Islet precursor cell (in vitro differentiated cells): ENCODE measurements around the gene SLC9A5.

Experiments used
- DNase-seq: peaks from one replicate; pipeline ENCODE4 v3.0.0-alpha.2; 2018

The SLC9A5 gene, protein sequence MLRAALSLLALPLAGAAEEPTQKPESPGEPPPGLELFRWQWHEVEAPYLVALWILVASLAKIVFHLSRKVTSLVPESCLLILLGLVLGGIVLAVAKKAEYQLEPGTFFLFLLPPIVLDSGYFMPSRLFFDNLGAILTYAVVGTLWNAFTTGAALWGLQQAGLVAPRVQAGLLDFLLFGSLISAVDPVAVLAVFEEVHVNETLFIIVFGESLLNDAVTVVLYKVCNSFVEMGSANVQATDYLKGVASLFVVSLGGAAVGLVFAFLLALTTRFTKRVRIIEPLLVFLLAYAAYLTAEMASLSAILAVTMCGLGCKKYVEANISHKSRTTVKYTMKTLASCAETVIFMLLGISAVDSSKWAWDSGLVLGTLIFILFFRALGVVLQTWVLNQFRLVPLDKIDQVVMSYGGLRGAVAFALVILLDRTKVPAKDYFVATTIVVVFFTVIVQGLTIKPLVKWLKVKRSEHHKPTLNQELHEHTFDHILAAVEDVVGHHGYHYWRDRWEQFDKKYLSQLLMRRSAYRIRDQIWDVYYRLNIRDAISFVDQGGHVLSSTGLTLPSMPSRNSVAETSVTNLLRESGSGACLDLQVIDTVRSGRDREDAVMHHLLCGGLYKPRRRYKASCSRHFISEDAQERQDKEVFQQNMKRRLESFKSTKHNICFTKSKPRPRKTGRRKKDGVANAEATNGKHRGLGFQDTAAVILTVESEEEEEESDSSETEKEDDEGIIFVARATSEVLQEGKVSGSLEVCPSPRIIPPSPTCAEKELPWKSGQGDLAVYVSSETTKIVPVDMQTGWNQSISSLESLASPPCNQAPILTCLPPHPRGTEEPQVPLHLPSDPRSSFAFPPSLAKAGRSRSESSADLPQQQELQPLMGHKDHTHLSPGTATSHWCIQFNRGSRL

DNA sequence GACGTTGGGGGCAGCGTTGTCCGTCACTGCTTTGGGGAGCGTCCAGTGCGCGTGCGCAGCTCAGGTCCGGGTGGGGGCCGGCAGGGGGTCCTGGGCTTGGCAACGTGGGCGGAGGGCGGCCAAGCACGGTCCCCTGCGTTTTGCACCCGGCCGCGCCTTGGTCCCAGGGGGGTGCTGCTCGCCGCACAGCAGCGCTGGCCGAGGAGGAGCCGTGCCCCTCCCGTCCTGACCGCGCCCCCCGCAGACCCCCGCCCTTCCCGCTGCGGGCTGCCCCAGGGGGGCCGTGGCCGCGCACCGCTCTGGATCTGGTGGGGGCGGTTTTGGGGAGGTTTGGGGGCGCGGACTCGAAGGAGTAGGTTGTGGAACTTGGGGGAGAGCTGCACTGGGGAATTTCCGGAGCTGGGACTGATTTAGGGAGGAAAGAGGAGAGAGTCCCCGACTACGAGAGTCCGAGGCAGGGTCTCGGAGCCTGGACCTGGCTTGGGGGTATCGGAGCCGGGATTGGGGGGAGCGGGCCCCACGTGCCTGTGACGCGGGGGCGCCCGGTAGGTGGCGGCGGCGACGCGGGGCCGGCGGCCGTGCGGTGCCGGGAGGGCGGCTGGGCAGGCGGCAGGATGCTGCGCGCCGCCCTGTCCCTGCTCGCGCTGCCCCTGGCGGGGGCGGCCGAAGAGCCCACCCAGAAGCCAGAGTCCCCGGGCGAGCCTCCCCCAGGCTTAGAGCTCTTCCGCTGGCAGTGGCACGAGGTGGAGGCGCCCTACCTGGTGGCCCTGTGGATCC lies at the start of gene SLC9A5:
Gene SLC9A5 (plus strand): TSS at position 579 of the 777 bp plus-strand sequence. CDS start 36 bp downstream, at position 615.
- DNase-seq = no peak

DNA sequence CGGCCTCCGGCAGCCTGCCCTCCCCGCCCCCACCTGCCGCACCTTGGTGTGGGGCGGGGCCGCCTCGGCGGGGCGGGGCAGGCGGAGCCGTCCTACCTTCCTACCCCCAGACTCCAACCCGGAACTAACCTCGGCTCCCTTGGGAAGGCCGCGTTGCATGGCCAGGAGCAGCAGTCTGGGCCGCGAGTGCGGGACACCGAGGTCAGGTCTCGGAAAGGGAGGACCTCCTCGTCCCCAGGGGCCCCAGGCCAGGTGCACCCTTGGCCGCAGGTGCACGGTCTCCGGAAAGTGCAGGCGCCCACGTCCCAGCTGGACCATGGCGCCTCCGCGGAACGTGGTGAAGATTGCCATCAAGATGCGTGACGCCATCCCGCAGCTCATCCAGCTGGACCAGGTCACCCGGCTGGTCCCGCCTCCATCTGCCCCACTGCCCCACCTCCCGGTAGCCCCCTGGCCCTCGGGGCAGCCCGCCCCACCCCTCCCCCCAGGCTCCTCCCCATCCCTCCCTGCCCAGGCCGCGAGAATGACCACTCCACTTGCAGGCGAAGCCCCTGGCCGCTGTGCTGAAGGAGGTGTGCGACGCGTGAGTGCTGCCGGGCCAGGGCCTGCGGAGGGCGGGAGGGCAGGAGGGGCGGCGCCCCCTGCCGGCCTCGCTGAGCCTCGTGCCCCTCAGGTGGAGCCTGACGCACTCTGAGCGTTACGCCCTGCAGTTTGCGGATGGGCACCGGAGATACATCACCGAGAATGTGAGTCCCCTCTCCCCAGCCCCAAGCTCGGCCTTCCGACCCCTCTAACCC lies 49.6 kb upstream of the SLC9A5 start, which contains the start of gene ELMO3:
Gene ELMO3 (plus strand): TSS at position 121 of the 797 bp plus-strand sequence. CDS start 196 bp downstream, at position 317.
- peak; percentile 95 for DNase-seq

DNA sequence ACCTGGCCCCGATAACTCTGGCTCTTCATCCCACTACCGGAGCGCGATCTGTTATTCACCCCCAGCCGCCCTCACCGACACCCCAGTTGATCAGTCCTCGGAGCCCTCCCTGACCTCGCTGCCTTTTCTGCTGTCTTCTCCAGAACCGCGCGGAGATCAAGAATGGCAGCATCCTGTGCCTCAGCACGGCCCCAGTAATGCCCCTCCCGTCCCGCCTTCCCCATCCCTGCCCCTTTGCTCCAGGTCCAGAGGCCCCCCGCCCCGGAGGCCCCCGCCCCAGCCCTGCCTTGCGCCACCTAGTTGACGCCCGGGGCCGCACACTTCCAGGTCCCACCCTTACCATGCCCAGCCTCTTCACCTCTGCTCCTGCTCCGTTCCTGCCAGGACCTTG lies 49.0 kb upstream of the SLC9A5 start:
- DNase-seq = no peak

DNA sequence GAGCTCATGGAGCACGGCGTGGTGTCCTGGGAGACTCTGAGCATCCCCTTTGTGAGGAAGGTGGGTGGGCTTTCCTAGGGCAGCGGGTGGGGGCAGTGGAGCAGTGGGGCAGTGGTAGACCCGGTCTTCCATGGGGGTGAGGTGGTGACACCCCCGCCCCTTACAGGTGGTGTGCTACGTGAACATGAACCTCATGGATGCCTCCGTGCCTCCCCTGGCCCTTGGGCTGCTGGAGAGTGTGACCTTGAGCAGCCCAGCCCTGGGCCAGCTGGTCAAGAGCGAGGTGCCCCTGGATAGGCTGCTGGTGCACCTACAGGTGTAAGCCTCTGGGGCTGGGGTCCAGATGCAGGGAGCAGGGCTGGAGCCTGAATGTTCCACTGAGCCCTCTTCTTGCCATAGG lies 48.3 kb upstream of the SLC9A5 start:
- no peak for DNase-seq

DNA sequence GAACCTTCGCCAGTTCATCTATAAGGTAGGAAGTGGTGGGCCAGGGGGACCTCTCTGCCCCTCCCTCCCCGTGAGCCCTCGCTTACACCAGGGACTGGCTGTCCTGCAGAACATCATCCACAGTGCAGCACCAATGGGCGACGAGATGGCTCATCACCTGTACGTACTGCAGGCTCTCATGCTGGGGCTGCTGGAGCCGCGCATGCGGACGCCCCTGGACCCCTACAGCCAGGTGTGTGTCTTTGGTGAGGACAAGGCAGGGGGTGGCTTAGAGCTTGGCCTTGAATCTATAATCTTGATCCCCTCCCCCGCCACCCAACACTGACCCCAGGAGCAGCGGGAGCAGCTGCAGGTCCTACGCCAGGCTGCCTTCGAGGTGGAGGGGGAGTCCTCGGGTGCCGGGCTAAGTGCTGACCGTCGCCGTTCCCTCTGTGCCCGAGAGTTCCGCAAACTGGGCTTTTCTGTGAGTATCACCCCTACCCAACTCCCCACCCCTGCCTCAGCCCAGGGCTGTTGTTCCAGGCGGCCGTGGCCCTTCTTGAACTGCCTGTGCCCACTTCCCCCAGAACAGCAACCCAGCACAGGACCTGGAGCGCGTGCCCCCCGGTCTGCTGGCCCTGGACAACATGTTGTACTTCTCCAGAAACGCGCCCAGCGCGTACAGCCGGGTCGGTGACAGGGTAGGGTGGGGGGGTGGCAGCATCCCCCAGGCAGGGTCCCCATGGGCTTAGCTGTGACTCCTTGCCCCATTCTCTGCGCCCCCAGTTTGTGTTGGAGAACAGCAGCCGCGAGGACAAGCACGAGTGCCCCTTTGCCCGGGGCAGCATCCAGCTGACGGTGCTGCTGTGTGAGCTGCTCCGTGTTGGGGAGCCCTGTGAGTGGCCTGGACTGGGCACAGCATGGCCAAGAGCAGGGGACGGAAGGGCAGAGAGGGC lies 47.1 kb upstream of the SLC9A5 start:
- DNase-seq = no peak

DNA sequence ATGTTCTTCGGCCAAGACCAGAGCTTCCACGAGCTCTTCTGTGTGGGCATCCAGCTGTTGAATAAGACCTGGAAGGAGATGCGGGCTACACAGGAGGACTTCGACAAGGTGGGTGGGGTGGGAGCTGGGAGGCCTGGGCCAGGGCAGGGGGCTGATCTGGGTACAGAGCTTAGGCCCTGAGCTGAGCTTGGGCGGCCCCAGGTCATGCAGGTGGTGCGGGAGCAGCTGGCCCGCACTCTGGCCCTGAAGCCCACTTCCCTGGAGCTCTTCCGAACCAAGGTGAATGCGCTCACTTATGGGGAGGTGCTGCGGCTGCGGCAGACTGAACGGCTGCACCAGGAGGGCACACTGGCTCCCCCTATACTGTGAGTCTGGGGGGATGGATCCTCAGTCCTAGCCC lies 46.4 kb upstream of the SLC9A5 start:
- DNase-seq = no peak

DNA sequence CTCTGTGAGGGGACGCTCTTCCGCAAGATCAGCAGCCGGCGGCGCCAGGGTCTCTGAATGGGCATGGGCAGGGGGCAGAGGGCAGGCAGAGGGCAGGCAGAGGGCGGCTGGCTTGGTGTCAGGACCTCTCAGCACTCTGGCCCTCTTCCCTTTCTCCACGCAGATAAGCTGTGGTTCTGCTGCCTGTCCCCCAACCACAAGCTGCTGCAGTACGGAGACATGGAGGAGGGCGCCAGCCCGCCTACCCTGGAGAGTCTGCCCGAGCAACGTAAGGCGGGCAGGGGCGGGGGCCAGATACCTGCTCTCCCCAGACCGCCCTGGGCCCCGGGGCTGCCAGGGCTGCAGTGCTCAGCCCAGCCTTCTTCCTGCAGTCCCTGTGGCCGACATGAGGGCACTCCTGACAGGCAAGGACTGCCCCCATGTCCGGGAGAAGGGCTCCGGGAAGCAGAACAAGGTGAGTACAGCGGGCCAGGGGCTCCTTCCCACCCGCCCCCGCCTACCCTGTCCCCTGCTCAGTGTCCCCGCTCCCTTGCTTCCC lies 45.8 kb upstream of the SLC9A5 start:
- no peak for DNase-seq

DNA sequence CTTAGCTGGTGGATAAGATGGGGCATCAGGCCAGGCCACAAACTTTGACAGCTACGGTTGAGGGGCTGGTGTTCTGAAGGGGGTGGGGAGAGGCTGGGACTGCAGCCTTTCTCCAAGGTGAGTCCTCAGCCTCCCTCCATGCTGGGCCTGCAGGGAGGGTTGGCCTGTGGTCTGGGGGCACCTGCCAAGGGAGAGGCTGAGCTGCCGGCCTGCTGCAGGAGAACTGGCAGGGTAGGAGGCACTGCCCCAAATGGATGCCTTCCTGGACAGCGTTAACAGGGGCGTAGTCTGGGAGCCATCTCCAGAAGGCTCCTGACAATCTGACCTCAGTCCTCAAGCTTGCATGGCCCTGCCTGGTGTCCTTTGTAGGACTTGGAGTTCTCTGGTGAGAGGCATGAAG lies 44.7 kb upstream of the SLC9A5 start:
- no peak for DNase-seq

DNA sequence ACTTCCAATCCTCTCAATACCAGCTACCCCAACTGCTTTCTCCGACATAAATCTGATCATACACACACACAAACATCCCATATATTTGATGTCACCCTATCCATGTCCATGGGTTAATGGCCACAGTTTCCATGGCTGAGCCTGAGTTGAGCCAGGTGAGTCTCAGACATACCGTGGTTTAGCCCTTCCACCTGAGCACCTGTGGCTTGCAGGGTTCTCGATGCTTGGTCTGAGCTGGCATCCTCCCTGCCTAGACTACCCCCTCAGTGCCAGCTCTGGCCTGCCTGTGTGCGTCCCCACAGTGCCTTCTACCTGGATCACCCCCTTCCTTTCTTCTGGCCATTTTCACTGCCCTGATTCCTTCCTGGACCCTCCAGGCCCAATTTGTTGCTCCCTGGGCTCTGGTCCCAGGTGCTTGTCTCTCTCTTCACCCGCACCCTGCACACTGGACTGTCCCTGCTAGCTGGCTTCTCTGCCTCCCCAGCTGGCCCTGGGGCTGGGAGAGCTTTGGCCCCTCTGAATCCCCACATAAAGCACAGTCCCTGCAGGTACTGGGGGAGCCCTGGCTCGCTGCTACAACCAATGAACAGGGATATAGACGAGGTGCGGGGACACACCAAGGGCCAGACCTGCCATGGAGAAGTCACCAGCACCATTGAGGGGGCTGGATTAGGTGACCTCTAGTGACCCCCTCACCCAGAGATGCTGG lies 42.5 kb upstream of the SLC9A5 start:
- DNase-seq = no peak

DNA sequence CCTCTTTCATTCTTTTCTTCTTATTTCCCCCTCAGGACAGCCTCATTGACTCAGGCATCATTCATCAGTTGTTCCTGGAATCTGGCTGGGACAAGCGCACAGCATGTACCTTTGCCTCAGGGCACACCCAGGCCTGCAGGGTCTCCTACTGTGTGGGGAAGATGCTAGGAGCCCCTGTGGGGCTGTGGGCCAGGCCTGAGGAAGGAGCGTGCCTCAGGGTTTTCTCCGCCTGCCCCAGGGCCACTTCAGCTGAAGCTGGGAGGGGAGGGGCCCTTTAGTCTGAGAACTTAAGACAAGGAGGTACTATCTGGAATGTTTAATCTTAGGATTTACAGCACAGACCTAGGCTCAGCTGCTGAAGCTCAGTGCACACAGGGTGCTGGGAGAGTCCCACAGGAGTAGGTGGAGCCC lies 41.9 kb upstream of the SLC9A5 start:
- DNase-seq = peak; percentile 82

DNA sequence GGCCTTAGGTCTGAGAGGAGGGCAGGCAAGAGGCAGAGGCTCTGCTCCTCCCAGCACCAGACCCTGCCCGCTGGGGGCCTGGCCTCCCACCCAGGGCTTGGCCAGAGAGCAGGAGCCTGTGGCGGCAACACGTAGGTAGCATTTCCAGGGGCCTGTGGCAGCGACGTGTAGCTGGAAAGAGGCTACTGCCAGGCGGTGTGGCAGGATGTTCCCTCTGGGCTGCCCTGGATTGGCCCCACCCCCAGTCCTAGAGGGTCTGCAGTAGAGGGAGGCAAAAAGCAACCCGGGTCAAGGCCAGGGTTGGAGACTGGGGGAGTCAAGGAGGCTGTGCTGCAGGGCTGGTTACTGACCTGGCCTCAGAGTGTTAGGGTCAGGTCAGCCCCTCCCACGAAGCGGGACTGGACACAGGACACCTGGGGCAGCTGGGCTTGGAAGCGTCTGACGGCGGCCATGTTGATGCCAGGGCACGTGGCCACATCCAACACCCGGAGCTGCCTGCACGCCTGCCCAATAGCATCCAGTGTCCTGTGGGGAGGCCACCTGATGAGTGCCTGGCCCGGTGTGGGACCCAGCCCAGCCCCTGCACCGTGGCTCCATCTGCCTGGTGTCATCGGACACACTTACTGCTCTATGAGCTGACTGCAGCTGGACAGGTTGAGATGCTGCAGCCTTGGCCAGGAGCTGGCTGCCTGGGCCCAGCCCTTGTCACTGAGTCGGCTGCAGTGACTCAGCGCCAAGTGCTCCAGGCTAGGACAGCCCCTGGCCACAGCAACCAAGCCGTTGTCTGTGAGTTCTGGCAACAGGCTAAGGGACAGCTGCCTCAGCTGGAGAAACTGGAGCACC lies 41.3 kb upstream of the SLC9A5 start:
- DNase-seq = peak; percentile 92

DNA sequence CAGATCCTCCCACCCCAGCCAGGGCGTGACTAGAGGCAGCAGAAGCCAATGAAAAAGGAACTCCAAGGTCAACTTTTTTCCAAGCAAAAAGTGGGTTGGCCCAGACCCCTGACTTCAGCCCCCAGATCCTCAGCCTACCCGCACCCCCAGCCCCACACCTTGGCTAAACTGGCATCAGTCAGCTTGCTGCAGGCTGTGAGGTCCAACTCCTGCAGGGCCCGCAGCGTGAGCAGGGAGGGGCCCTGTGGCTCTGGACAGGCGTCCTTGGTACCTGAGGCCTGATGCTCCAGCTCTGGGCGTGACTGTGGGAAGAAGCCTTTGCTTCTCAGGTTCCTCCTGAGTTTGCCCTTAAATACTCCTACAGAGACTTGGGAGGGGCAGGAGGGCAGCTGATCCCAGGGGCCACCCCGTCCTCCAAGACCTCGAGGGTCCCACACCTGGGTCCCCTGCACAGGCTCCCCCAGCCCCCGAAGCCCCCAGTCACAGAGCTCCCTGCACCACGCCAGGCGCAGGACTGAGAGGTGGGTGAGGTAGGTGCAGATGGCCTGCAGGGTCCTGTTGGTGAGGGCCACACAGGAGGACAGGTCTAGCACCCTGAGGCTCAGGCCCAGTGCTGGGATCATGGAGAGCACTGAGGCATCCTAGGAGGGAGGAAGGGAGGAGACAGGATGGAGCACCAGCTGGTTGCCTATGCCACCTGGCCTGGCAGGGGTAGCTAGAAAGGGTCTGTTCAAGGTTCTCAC lies 40.5 kb upstream of the SLC9A5 start:
- no peak for DNase-seq

DNA sequence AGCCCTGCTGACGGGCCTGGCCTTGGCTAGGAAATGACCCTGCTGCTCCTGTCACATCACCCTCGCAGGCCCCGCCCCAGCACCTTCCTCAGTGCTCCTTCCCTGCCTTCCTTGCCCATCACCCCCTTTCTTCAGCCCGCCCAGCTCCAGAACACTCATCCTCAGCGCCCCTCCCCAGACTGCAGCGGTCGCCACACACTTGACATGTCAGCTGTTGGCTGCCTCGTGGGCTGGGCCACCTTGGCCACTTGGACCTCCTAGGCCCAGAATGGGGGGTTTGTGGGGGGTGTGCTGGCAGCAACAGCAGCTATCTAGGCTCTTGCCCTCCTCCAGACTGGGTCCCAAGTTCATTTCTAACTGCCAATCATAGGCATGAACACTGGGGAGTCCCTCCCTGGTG lies 39.2 kb upstream of the SLC9A5 start:
- no peak for DNase-seq

DNA sequence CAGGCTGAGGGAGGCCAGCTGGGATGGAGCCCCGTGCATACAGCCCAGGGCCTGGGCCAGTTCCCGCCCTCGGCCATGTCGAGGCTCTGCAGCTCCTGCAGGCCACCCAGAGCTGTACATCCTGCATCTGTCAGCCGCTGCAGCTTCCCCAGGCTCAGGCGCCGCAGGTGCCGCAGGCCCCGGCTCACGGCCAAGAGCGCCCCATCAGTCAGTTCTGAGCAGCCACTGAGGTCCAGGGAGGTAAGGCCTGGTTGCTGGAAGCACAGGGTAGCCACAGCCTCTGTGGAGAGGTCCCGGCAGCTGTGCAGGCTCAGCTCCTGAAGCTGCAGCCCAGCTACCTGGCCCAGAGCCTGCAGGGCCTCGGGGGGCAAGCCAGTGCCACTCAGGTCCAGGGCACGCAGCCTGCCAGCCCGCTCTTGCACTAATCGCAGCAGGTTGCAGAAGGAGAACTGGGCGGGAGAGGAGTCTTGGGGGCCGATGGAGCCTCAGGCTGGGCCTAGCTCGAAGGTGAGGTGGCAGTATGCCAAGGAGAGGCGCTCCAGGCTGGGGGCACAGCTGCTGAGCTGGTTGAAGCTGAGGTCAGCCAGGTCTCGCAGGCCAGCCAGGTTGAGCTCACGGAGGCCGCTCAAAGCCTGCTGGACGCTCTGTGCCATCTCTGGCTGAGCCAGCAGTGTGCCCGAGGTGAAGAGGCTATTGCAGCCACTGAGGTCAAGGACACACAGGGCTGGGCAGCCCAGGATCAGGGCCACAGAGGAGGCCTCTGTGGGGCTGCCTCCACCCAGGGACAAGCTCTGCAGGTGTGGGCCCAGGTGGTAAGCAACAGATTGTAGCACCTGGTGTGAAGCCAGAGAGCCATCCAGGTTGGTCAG lies 38.5 kb upstream of the SLC9A5 start:
- no peak for DNase-seq

DNA sequence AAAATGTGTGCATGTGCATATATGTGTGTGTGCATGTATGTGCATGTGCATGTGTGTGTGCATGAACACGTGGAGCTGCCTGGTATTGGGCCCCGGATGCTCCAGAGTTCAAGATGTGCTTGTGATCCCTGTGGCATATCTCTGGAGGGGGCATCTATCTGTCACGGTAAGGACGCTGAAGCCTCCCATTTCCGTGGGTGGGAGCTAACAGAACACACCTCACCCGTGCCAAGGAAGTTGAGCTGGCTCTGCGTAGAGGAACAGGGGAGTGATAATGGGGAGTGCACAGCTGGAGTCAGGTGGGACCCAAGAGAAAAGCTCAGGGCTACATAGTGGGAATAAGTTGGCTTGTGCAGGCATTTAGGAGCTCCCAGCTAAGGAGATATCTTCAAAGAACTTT lies 37.1 kb upstream of the SLC9A5 start:
- DNase-seq = no peak

DNA sequence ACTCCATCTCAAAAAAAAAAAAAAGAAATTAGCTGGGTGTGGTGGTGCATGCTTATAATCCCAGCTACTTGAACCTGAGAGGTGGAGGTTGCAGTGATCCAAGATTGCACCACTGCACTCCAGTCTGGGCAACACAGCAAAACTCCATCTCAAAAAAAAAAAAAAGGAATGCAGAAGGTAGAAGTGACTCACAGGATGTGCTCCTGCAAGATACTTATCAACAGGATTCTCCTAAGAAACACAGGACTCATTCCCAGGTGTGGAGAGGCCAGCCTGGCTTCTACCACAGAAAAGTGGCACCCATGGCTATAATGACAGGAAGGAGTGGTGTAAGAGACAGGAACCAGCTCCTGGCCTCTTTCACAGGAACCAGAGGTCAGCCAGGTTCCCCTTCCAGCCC lies 36.0 kb upstream of the SLC9A5 start:
- peak; percentile 94 for DNase-seq
